Mesenchymal stem cell (in vitro differentiated cells and primary cell): ENCODE data around the gene BCAS1.

Source experiments
- DNase-seq: peaks from one replicate; pipeline ENCODE4 v3.0.0-alpha.2; 2013
- H2AFZ ChIP-seq: one replicate; pipeline ENCODE4 v1.6.1; 2013; ENCODE audit warnings: low read depth, mild to moderate bottlenecking, control low read depth, inconsistent platforms, low read length, moderate library complexity
- H2AK5ac ChIP-seq: 2 replicates; pipeline ENCODE4 v1.6.1; 2013; ENCODE audit warnings: low read length, moderate library complexity, mild to moderate bottlenecking, inconsistent platforms; ENCODE audit not compliant: severe bottlenecking
- H2BK120ac ChIP-seq: one replicate; pipeline ENCODE4 v1.6.1; 2013; ENCODE audit warnings: low read depth, mild to moderate bottlenecking, inconsistent platforms, low read length, moderate library complexity
- H2BK12ac ChIP-seq, 2 experiments: one replicate each; pipeline ENCODE4 v1.6.1; 2013; ENCODE audit warnings: inconsistent platforms in 2 of 2, low read length in 2 of 2, mild to moderate bottlenecking in 2 of 2, moderate library complexity in 2 of 2, control low read depth in 1 of 2
- H2BK15ac ChIP-seq: one replicate; pipeline ENCODE4 v1.6.1; 2013; ENCODE audit warnings: mild to moderate bottlenecking, low read depth, inconsistent platforms; ENCODE audit not compliant: poor library complexity, severe bottlenecking
- H2BK5ac ChIP-seq: 2 replicates; pipeline ENCODE4 v1.6.1; 2013; ENCODE audit warnings: low read depth, mild to moderate bottlenecking, low read length, control low read depth, inconsistent platforms; ENCODE audit not compliant: poor library complexity, severe bottlenecking
- H3K14ac ChIP-seq, 2 experiments: one replicate each; pipeline ENCODE4 v1.6.1; 2013; ENCODE audit warnings: inconsistent platforms in 2 of 2, low read length in 2 of 2, control low read depth in 1 of 2, mild to moderate bottlenecking in 1 of 2, moderate library complexity in 1 of 2
- H3K18ac ChIP-seq, 2 experiments: one replicate each; pipeline ENCODE4 v1.6.1; 2013; ENCODE audit warnings: inconsistent platforms in 2 of 2, low read length in 2 of 2, control low read depth in 1 of 2, low read depth in 1 of 2, mild to moderate bottlenecking in 1 of 2
- H3K23ac ChIP-seq, 2 experiments: one replicate each; pipeline ENCODE4 v1.6.1; 2013; ENCODE audit warnings: inconsistent platforms in 2 of 2, low read length in 2 of 2, mild to moderate bottlenecking in 2 of 2, moderate library complexity in 2 of 2, control low read depth in 1 of 2
- H3K27ac ChIP-seq: 2 replicates; pipeline ENCODE4 v1.5.1; 2013; ENCODE audit warnings: mild to moderate bottlenecking, moderate library complexity, low read length, control low read depth, inconsistent platforms; ENCODE audit not compliant: poor library complexity, severe bottlenecking
- H3K27me3 ChIP-seq, 2 experiments: 2 replicates each; pipeline versions ENCODE4 v1.6.1 to v1.7.0; 2013; ENCODE audit warnings: low read length in 2 of 2, mild to moderate bottlenecking in 2 of 2, moderate library complexity in 2 of 2, control low read depth in 1 of 2, inconsistent platforms in 1 of 2; ENCODE audit not compliant: control insufficient read depth in 1 of 2, insufficient read depth in 1 of 2
- H3K36me3 ChIP-seq, 2 experiments: 2 replicates each; pipeline versions ENCODE4 v1.6.1 to v1.7.0; 2013; ENCODE audit warnings: low read length in 2 of 2, control low read depth in 1 of 2, inconsistent platforms in 1 of 2, low read depth in 1 of 2, mild to moderate bottlenecking in 1 of 2; ENCODE audit not compliant: insufficient read depth in 2 of 2, control insufficient read depth in 1 of 2
- H3K4ac ChIP-seq, 2 experiments: one replicate each; pipeline ENCODE4 v1.6.1; 2013; ENCODE audit warnings: inconsistent platforms in 2 of 2, low read length in 2 of 2, mild to moderate bottlenecking in 2 of 2, moderate library complexity in 2 of 2, control low read depth in 1 of 2, low read depth in 1 of 2
- H3K4me1 ChIP-seq: 2 replicates; pipeline ENCODE4 v1.6.1; 2013; ENCODE audit warnings: low read depth, low read length, control low read depth; ENCODE audit not compliant: control insufficient read depth, insufficient read depth
- H3K4me2 ChIP-seq: 2 replicates; pipeline ENCODE4 v1.6.1; 2013; ENCODE audit warnings: low read length, mild to moderate bottlenecking, inconsistent platforms; ENCODE audit not compliant: poor library complexity, severe bottlenecking
- H3K4me3 ChIP-seq, 2 experiments: 2 replicates each; pipeline versions ENCODE4 v1.5.1 to v1.7.0; 2013; ENCODE audit warnings: low read length in 2 of 2, mild to moderate bottlenecking in 2 of 2, control low read depth in 1 of 2, low read depth in 1 of 2; ENCODE audit not compliant: insufficient read depth in 1 of 2
- H3K79me1 ChIP-seq: replicated peaks from 2 replicates; pipeline ENCODE4 v1.6.1; 2013; ENCODE audit warnings: mild to moderate bottlenecking, control low read depth, low read length, inconsistent platforms; ENCODE audit not compliant: poor library complexity, severe bottlenecking
- H3K9ac ChIP-seq: 2 replicates; pipeline ENCODE4 v1.7.0; 2013; ENCODE audit warnings: mild to moderate bottlenecking, low read length, moderate library complexity
- H3K9me3 ChIP-seq: 2 replicates; pipeline ENCODE4 v1.7.0; 2013; ENCODE audit warnings: mild to moderate bottlenecking, low read length; ENCODE audit not compliant: control insufficient read depth
- H4K8ac ChIP-seq: one replicate; pipeline ENCODE4 v1.6.1; 2013; ENCODE audit warnings: inconsistent platforms, mild to moderate bottlenecking, low read length, moderate library complexity
- H4K91ac ChIP-seq: one replicate; pipeline ENCODE4 v1.6.1; 2013; ENCODE audit warnings: mild to moderate bottlenecking, low read length, inconsistent platforms
- WGBS: methylation state at CpG from one replicate; pipeline ENCODE4 v1.1.7; 2013; ENCODE audit warnings: mixed read lengths; 5-methylcytosine and 5-hydroxymethylcytosine counted together

Gene BCAS1

GRCh38 chr20:53923566-53924369, 146.6 kb downstream of the BCAS1 start:
- Histone ChIP-seq H3K27me3 (no peaks in the 10 kb centered on the region), H3K4me2 (no peak overlapping the region), H3K23ac (no peak overlapping the region), H2BK12ac (peak overlapping the region in 1 of 2 experiments; percentile 51), H3K18ac (peak overlapping the region; percentile 37 to 60), H3K14ac (peak overlapping the region in 1 of 2 experiments; percentile 44), H3K4ac (no peak overlapping the region), H3K9me3 (no peaks in the 10 kb centered on the region), H3K4me1 (peaks cover 3% of the 10 kb centered on the region), H2BK5ac (no peak overlapping the region), H2BK120ac (no peak overlapping the region), H3K36me3 (no peaks in the 10 kb centered on the region), H2BK15ac (no peak overlapping the region), H2AK5ac (no peak overlapping the region), H4K8ac (no peak overlapping the region), H3K79me1 (no peaks in the 10 kb centered on the region), H3K27ac (no peak overlapping the region), H4K91ac (no peak overlapping the region), H3K9ac (peak overlapping the region; percentile 82), H3K4me3 (no peak overlapping the region), H2AFZ (no peak overlapping the region)
- no peak for DNase-seq
- 98% methylated on average over 6 of the region's 7 CpGs for WGBS

- no peak overlapping the region for H2BK15ac ChIP-seq
- H4K91ac ChIP-seq, result no peak overlapping the region
- WGBS, result 75% methylated on average over 3 of the region's 4 CpGs
- no peak overlapping the region for H2BK120ac ChIP-seq
- no peak for DNase-seq
- H3K4ac ChIP-seq, result no peak overlapping the region
- H3K9ac ChIP-seq, result peak overlapping the region; percentile 82
- no peak overlapping the region for H2AK5ac ChIP-seq
- no peak overlapping the region for H4K8ac ChIP-seq
- H3K27ac ChIP-seq, result no peak overlapping the region
- H3K9me3 ChIP-seq, result no peaks in the 10 kb centered on the region
- no peak overlapping the region for H2AFZ ChIP-seq
- H3K18ac ChIP-seq, result no peak overlapping the region
- H3K4me1 ChIP-seq, result peaks cover 3% of the 10 kb centered on the region
- no peak overlapping the region for H2BK5ac ChIP-seq
- H3K27me3 ChIP-seq, result no peaks in the 10 kb centered on the region
- H3K36me3 ChIP-seq, result no peaks in the 10 kb centered on the region
- H3K4me3 ChIP-seq, result no peak overlapping the region
- peak overlapping the region in 1 of 2 experiments; percentile 10 for H2BK12ac ChIP-seq
- H3K23ac ChIP-seq, result no peak overlapping the region
- H3K79me1 ChIP-seq, result no peaks in the 10 kb centered on the region
- no peak overlapping the region for H3K4me2 ChIP-seq
- H3K14ac ChIP-seq, result no peak overlapping the region
Measured at GRCh38 chr20:53922901-53923314, 147.5 kb downstream of the BCAS1 start.

- Histone ChIP-seq H2BK12ac (peak overlapping the region in 1 of 2 experiments; percentile 68), H3K9me3 (no peaks in the 10 kb centered on the region), H4K8ac (no peak overlapping the region), H3K27me3 (no peaks in the 10 kb centered on the region), H3K79me1 (no peaks in the 10 kb centered on the region), H2AFZ (no peak overlapping the region), H3K14ac (no peak overlapping the region), H3K36me3 (no peaks in the 10 kb centered on the region), H3K4me1 (peaks cover 3% of the 10 kb centered on the region), H3K23ac (no peak overlapping the region), H2BK5ac (no peak overlapping the region), H3K9ac (no peak overlapping the region), H4K91ac (no peak overlapping the region), H3K18ac (peak overlapping the region in 1 of 2 experiments; percentile 2), H3K4me2 (no peak overlapping the region), H2BK120ac (no peak overlapping the region), H2AK5ac (no peak overlapping the region), H3K4me3 (no peak overlapping the region), H2BK15ac (no peak overlapping the region), H3K27ac (no peak overlapping the region), H3K4ac (no peak overlapping the region)
- WGBS, result 90% methylated on average over 12 of the region's 12 CpGs
- no peak for DNase-seq
Measured at GRCh38 chr20:53921443-53921973, 148.9 kb downstream of the BCAS1 start.

- Histone ChIP-seq H3K27ac (no peak overlapping the region), H3K4me2 (no peak overlapping the region), H2BK5ac (no peak overlapping the region), H2AFZ (no peak overlapping the region), H3K9me3 (no peaks in the 10 kb centered on the region), H2AK5ac (no peak overlapping the region), H3K27me3 (no peaks in the 10 kb centered on the region), H3K14ac (no peak overlapping the region), H3K18ac (peak overlapping the region in 1 of 2 experiments; percentile 86), H2BK120ac (no peak overlapping the region), H3K4me1 (peaks cover 3% of the 10 kb centered on the region), H3K4ac (peak overlapping the region in 1 of 2 experiments; percentile 67), H4K8ac (no peak overlapping the region), H3K4me3 (no peak overlapping the region), H3K23ac (no peak overlapping the region), H3K36me3 (no peaks in the 10 kb centered on the region), H3K79me1 (no peaks in the 10 kb centered on the region), H2BK15ac (no peak overlapping the region), H3K9ac (no peak overlapping the region), H4K91ac (no peak overlapping the region), H2BK12ac (peak overlapping the region; percentile 2 to 93)
- DNase-seq, result no peak
- WGBS, result 93% methylated on average over 12 of the region's 12 CpGs
Measured at GRCh38 chr20:53920647-53921245, 149.6 kb downstream of the BCAS1 start.
